MM.1S (cell line): ENCODE data around the gene ELAVL3.

Experiments
- EZH2 ChIP-seq: fragments of 300-600 bp; sonication (generic); optimal IDR thresholded peaks from 2 replicates; pipeline ENCODE3; 2017; ENCODE audit warnings: low read depth, mild to moderate bottlenecking, antibody characterized with exemption, low read length, mixed read lengths
- TF ChIP-seq, protein P1 (sequence below): fragments of 300-600 bp; sonication (generic); IDR thresholded peaks from 2 replicates; pipeline ENCODE4 v1.5.1; 2016; ENCODE audit warnings: antibody characterized with exemption, low read length, mixed read lengths

DNA sequence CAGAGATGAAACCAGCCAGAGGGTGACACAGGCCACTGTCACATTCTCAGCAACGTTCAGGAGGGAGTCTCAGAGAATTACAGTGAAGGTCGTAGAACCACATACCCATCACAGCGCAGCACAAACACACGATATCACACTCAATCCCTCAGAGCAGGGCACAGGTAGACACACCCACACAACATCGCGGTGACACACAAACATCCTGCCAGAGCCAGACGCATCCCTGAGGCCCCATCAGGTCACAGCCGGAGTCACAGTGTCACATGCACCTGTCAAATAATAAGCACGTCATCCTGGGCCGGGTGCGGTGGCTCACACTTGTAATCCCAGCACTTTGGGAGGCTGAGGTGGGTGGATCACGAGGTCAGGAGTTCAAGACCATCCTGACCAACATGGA, 17.5 kb downstream of the ELAVL3 start:
- TF ChIP-seq, protein P1, sequence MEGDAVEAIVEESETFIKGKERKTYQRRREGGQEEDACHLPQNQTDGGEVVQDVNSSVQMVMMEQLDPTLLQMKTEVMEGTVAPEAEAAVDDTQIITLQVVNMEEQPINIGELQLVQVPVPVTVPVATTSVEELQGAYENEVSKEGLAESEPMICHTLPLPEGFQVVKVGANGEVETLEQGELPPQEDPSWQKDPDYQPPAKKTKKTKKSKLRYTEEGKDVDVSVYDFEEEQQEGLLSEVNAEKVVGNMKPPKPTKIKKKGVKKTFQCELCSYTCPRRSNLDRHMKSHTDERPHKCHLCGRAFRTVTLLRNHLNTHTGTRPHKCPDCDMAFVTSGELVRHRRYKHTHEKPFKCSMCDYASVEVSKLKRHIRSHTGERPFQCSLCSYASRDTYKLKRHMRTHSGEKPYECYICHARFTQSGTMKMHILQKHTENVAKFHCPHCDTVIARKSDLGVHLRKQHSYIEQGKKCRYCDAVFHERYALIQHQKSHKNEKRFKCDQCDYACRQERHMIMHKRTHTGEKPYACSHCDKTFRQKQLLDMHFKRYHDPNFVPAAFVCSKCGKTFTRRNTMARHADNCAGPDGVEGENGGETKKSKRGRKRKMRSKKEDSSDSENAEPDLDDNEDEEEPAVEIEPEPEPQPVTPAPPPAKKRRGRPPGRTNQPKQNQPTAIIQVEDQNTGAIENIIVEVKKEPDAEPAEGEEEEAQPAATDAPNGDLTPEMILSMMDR, result no peak
- no peak for TF ChIP-seq EZH2
